CD14-positive monocyte (primary cell): ENCODE measurements around the gene CLCNKB. TPM values are rescaled to one million over a fixed set of nuclear protein-coding genes. Genes with fewer than 3 reads are reported as not detected.
"Not testable (repeated sequence)": the region's sequence is repeated elsewhere in the genome, so short reads cannot be mapped to it uniquely, and the experiment has no call there.

Source experiments
- DNase-seq, 3 donors: peaks; one replicate each; pipeline ENCODE4 v3.0.0-alpha.2; 2011 to 2022
- H2AFZ ChIP-seq: 2 replicates; pipeline ENCODE4 v1.6.0; 2012; ENCODE audit warnings: mild to moderate bottlenecking, low read depth, low read length, inconsistent platforms; ENCODE audit not compliant: insufficient read depth, poor library complexity, severe bottlenecking
- H3K27ac ChIP-seq, 2 donors: 1 replicate in 1 of 2; 2 replicates in 1 of 2; pipeline ENCODE4 v1.5.1; 2012 to 2013; ENCODE audit warnings: low read length in 2 of 2, control low read depth in 1 of 2, inconsistent platforms in 1 of 2, low read depth in 1 of 2, mild to moderate bottlenecking in 1 of 2
- H3K27me3 ChIP-seq, 2 donors: one replicate each; pipeline versions ENCODE4 v1.6.0 to v1.6.1; 2011 to 2013; ENCODE audit warnings: low read length in 2 of 2; ENCODE audit not compliant: control insufficient read depth in 2 of 2, insufficient read depth in 2 of 2
- H3K36me3 ChIP-seq, 2 donors: replicated peaks in 1 of 2; 1 replicate in 1 of 2; 2 replicates in 1 of 2; pipeline versions ENCODE4 v1.5.1 to v1.6.1; 2012 to 2013; ENCODE audit warnings: low read length in 2 of 2, control low read depth in 1 of 2, inconsistent platforms in 1 of 2, mild to moderate bottlenecking in 1 of 2; ENCODE audit not compliant: insufficient read depth in 2 of 2, control insufficient read depth in 1 of 2
- H3K4me1 ChIP-seq, 2 donors: 1 replicate in 1 of 2; 2 replicates in 1 of 2; pipeline versions ENCODE4 v1.5.1 to v1.6.1; 2012 to 2013; ENCODE audit warnings: low read length in 2 of 2, control low read depth in 1 of 2, inconsistent platforms in 1 of 2, mild to moderate bottlenecking in 1 of 2, moderate library complexity in 1 of 2; ENCODE audit not compliant: insufficient read depth in 2 of 2, control insufficient read depth in 1 of 2
- H3K4me2 ChIP-seq: replicated peaks from 2 replicates; pipeline ENCODE3; 2012; ENCODE audit warnings: low read length, moderate library complexity, mild to moderate bottlenecking; ENCODE audit not compliant: poor library complexity, severe bottlenecking; ENCODE audit errors: extremely low read depth
- H3K4me3 ChIP-seq, 3 experiments: fragments of 200-600 bp in 1 of 3; sonication (generic) in 1 of 3; replicated peaks in 1 of 3; 1 replicate in 2 of 3; 2 replicates in 1 of 3; pipeline ENCODE4 v1.5.1; 2011 to 2013; ENCODE audit warnings: low read length in 3 of 3, mild to moderate bottlenecking in 3 of 3, control low read depth in 2 of 3, low read depth in 2 of 3, inconsistent platforms in 1 of 3, moderate library complexity in 1 of 3
- H3K79me2 ChIP-seq: 2 replicates; pipeline ENCODE4 v1.6.0; 2012; ENCODE audit warnings: mild to moderate bottlenecking, control low read depth, inconsistent platforms, low read length, moderate library complexity; ENCODE audit not compliant: insufficient read depth
- H3K9ac ChIP-seq: 2 replicates; pipeline ENCODE4 v1.6.0; 2017; ENCODE audit warnings: low read length, mild to moderate bottlenecking; ENCODE audit not compliant: insufficient read depth, poor library complexity, severe bottlenecking
- H3K9me3 ChIP-seq, 2 donors: replicated peaks in 1 of 2; 1 replicate in 1 of 2; 2 replicates in 1 of 2; pipeline versions ENCODE4 v1.5.1 to v1.6.1; 2012 to 2013; ENCODE audit warnings: low read length in 2 of 2, control low read depth in 1 of 2; ENCODE audit not compliant: control insufficient read depth in 1 of 2, insufficient read depth in 1 of 2
- H4K20me1 ChIP-seq: 2 replicates; pipeline ENCODE4 v1.6.0; 2012; ENCODE audit warnings: mild to moderate bottlenecking, low read length, control low read depth, moderate library complexity; ENCODE audit not compliant: insufficient read depth
- H3K27ac Mint-ChIP-seq, 7 donors: one replicate each; pipeline ENCODE4 v1.8.0; 2020; ENCODE audit warnings: mild to moderate bottlenecking in 7 of 7, mixed read lengths in 7 of 7, moderate library complexity in 6 of 7, inconsistent platforms in 2 of 7
- H3K27me3 Mint-ChIP-seq, 3 donors: one replicate each; pipeline ENCODE4 v1.8.0; 2021 to 2022; ENCODE audit warnings: low read depth in 3 of 3, mild to moderate bottlenecking in 3 of 3, mixed read lengths in 3 of 3, moderate library complexity in 3 of 3, inconsistent platforms in 1 of 3
- H3K36me3 Mint-ChIP-seq, 2 donors: one replicate each; pipeline ENCODE4 v1.8.0; 2020; ENCODE audit warnings: mixed read lengths in 2 of 2, inconsistent platforms in 1 of 2, mild to moderate bottlenecking in 1 of 2
- H3K4me1 Mint-ChIP-seq: one replicate; pipeline ENCODE4 v1.8.0; 2020; ENCODE audit warnings: mild to moderate bottlenecking, mixed read lengths
- H3K4me3 Mint-ChIP-seq, 2 donors: one replicate each; pipeline ENCODE4 v1.8.0; 2020; ENCODE audit warnings: mild to moderate bottlenecking in 2 of 2, mixed read lengths in 2 of 2, moderate library complexity in 1 of 2
- H3K9me3 Mint-ChIP-seq, 7 donors: one replicate each; pipeline ENCODE4 v1.8.0; 2020 to 2022; ENCODE audit warnings: mixed read lengths in 7 of 7, mild to moderate bottlenecking in 6 of 7, moderate library complexity in 6 of 7, inconsistent platforms in 2 of 7
- WGBS: methylation state at CpG from one replicate; pipeline ENCODE4 v1.1.5; 2013; ENCODE audit warnings: missing lambda C conversion rate; ENCODE audit not compliant: insufficient coverage; 5-methylcytosine and 5-hydroxymethylcytosine counted together
- intact Hi-C, 2 donors: fragments of 100-400 bp; cut with micrococcal nuclease; formaldehyde crosslinking; loops; one replicate each; pipeline versions ENCODE4 v1.15.0 to v1.15.1; 2023
- polyA plus RNA-seq, 3 donors: library from polyadenylated mRNA; depleted of rRNA in 1 of 3; unstranded in 2 of 3; stranded (reverse) in 1 of 3; fragments of 300-500 nt in 2 of 3; fragments of >200 nt in 1 of 3; fragmentation: Illumina TruSeq in 2 of 3; gene quantifications; 1 replicate in 2 of 3; 2 replicates in 1 of 3; pipeline ENCODE4 v1.2.3, GENCODE V29; 2012 to 2021
- TF ChIP-seq, protein P1 (sequence below): fragments of 200-600 bp; IDR thresholded peaks from one replicate; pipeline ENCODE4 v1.8.0; 2022; ENCODE audit warnings: antibody characterized with exemption, mild to moderate bottlenecking

Gene CLCNKB
- polyA plus RNA-seq, 3 donors: not detected

DNA sequence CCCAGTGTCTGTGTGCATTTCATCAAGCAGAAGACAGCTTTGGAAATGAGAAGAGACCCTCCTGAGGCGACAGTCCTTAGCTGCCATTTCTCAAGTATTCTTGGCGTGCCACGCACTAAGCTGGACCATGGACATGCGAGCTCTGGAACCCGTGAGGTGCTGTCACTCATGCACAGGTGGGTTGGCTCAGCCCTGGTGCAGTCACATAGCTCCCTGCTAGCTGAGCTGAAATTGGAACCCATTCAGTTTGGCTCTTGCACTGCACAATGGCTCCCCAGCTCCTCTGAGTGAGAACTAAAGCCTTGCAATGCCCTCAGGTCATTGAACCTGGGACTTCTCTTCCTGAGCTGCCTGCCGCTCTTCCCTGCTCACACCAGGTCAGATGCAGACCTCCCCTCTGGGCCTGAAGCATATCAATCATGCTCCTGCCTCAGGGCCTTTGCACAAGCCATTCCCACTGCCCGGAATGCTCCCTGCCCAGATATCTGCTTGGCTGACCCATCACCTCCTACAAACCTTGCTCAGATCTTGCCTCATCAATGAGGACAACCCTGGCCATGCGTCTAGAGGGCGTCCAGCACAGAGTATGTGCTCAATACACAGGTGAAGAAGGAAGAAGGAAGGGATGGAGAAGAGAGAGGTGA lies 45.8 kb upstream of the CLCNKB start:
- no peaks in the 10 kb centered on the region for H3K27me3 ChIP-seq
- H3K4me1 ChIP-seq: no peaks in the 10 kb centered on the region
- no peak overlapping the region for H3K4me3 Mint-ChIP-seq
- H3K27ac Mint-ChIP-seq: peak overlapping the region in 1 of 7 donors; percentile 23
- H3K9me3 Mint-ChIP-seq: no peaks in the 10 kb centered on the region
- WGBS: 95% methylated on average over 9 of the region's 9 CpGs
- TF ChIP-seq, protein P1, sequence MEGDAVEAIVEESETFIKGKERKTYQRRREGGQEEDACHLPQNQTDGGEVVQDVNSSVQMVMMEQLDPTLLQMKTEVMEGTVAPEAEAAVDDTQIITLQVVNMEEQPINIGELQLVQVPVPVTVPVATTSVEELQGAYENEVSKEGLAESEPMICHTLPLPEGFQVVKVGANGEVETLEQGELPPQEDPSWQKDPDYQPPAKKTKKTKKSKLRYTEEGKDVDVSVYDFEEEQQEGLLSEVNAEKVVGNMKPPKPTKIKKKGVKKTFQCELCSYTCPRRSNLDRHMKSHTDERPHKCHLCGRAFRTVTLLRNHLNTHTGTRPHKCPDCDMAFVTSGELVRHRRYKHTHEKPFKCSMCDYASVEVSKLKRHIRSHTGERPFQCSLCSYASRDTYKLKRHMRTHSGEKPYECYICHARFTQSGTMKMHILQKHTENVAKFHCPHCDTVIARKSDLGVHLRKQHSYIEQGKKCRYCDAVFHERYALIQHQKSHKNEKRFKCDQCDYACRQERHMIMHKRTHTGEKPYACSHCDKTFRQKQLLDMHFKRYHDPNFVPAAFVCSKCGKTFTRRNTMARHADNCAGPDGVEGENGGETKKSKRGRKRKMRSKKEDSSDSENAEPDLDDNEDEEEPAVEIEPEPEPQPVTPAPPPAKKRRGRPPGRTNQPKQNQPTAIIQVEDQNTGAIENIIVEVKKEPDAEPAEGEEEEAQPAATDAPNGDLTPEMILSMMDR: no peak
- no peaks in the 10 kb centered on the region for H4K20me1 ChIP-seq
- no peak overlapping the region for H3K27ac ChIP-seq
- no peaks in the 10 kb centered on the region for H3K36me3 ChIP-seq
- peaks cover 0 to 2% (median 1%) of the 10 kb centered on the region in 3 donors for H3K27me3 Mint-ChIP-seq
- no peaks in the 10 kb centered on the region for H3K79me2 ChIP-seq
- intact Hi-C loops: no loop called here
- no peaks in the 10 kb centered on the region for H3K9me3 ChIP-seq
- no peak overlapping the region for H3K4me3 ChIP-seq
- no peak overlapping the region for H3K4me2 ChIP-seq
- H2AFZ ChIP-seq: no peak overlapping the region
- no peaks in the 10 kb centered on the region for H3K36me3 Mint-ChIP-seq
- no peaks in the 10 kb centered on the region for H3K4me1 Mint-ChIP-seq
- DNase-seq: no peak
- H3K9ac ChIP-seq: no peak overlapping the region

DNA sequence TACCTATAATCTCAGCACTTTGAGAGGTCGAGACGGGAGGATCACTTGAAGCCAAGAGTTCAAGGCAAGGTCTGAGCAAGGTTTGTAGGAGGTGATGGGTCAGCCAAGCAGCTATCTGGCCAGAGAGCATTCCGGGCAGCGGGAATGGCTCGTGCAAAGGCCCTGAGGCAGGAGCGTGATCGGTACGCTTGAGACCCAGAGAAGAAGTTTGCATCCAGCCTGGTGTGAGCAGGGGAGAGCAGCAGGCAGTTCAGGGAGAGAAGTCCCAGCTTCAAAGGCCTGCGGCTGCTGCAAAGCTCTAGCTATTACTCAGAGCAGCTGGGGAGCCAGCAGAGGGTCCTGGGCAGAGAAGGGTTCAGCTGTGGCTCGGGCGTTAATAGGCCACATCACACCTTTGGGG lies 44.7 kb upstream of the CLCNKB start:
- H3K4me1 Mint-ChIP-seq: no peaks in the 10 kb centered on the region
- Histone ChIP-seq H3K27ac (no peak overlapping the region), H3K79me2 (no peaks in the 10 kb centered on the region), H3K4me3 (no peak overlapping the region), H3K4me2 (no peak overlapping the region), H3K27me3 (no peaks in the 10 kb centered on the region), H3K9ac (no peak overlapping the region), H3K36me3 (no peaks in the 10 kb centered on the region), H3K9me3 (no peaks in the 10 kb centered on the region), H4K20me1 (no peaks in the 10 kb centered on the region), H2AFZ (no peak overlapping the region), H3K4me1 (no peaks in the 10 kb centered on the region)
- no peaks in the 10 kb centered on the region for H3K36me3 Mint-ChIP-seq
- H3K27ac Mint-ChIP-seq: no peak overlapping the region
- WGBS: 97% methylated on average over 9 of the region's 11 CpGs
- TF ChIP-seq, protein P1: no peak
- H3K4me3 Mint-ChIP-seq: peak overlapping the region in 1 of 2 donors; percentile 49
- no peaks in the 10 kb centered on the region for H3K9me3 Mint-ChIP-seq
- intact Hi-C loops: no loop called here
- DNase-seq: no peak
- peaks cover 0 to 5% (median 1%) of the 10 kb centered on the region in 3 donors for H3K27me3 Mint-ChIP-seq

DNA sequence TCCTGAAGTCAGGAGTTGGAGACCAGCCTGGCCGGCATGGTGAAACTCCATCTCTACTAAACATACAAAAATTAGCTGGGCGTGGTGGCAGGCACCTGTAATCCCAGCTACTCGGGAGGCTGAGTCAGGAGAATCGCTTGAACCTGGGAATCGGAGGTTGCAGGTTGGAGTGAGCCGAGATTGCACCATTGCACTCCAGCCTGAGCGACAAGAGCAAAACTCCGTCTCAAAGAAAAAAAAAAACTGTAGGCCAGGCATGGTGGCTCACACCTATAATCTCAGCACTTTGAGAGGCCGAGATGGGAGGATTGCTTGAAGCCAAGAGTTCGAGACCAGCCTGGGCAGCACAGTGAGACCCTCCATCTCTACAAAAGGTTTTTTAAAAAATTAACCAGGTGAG lies 42.3 kb upstream of the CLCNKB start:
- H3K9me3 ChIP-seq, H2AFZ ChIP-seq, DNase-seq, H3K9ac ChIP-seq, H3K4me3 Mint-ChIP-seq, H3K27ac Mint-ChIP-seq, H3K36me3 ChIP-seq, H3K36me3 Mint-ChIP-seq, H3K27me3 Mint-ChIP-seq, H3K79me2 ChIP-seq, H3K4me2 ChIP-seq, H3K4me1 Mint-ChIP-seq, H3K27me3 ChIP-seq, H3K27ac ChIP-seq, H4K20me1 ChIP-seq, H3K4me1 ChIP-seq, H3K9me3 Mint-ChIP-seq, H3K4me3 ChIP-seq: not testable (repeated sequence)
- 100% methylated on average over 8 of the region's 10 CpGs for whole genome bisulfite sequencing
- intact Hi-C loops: loop anchor here in 1 of 2 donors (10.0 kb wide), 1 partner anchor 184 kb away; no protein-coding TSS in a partner anchor
